Heart left ventricle (tissue), 16 donors: ENCODE data around the gene SGSM2. TPM values are rescaled to one million over a fixed set of nuclear protein-coding genes. Genes with fewer than 3 reads are reported as not detected.

Experiments used
- ATAC-seq, 4 donors: fragments of 200-7000 bp; cut with Tn5 transposase; one replicate each; pipeline ENCODE4 v1.9.1; 2020 to 2022; ENCODE audit warnings: moderate library complexity in 4 of 4, mild to moderate bottlenecking in 3 of 4, moderate number of reproducible peaks in 1 of 4
- DNase-seq, 5 donors: peaks; one replicate each; pipeline ENCODE4 v3.0.0-alpha.2; 2020
- H3K27ac ChIP-seq, 12 donors: fragments of 200-600 bp; sonication (generic) in 4 of 12; one replicate each; pipeline versions ENCODE4 v1.5.0 to v1.8.0; 2016 to 2022; ENCODE audit warnings: mild to moderate bottlenecking in 2 of 12
- H3K27me3 ChIP-seq, 9 donors: fragments of 200-600 bp; sonication (generic) in 2 of 9; one replicate each; pipeline versions ENCODE4 v1.5.1 to v1.8.0; 2016 to 2022; ENCODE audit warnings: mild to moderate bottlenecking in 3 of 9
- H3K36me3 ChIP-seq, 9 donors: fragments of 200-600 bp; sonication (generic) in 2 of 9; one replicate each; pipeline versions ENCODE4 v1.5.0 to v1.8.0; 2018 to 2022; ENCODE audit warnings: mild to moderate bottlenecking in 2 of 9
- H3K4me1 ChIP-seq, 12 donors: fragments of 200-600 bp; sonication (generic) in 4 of 12; one replicate each; pipeline versions ENCODE4 v1.5.0 to v1.8.0; 2016 to 2022; ENCODE audit warnings: mild to moderate bottlenecking in 3 of 12
- H3K4me3 ChIP-seq, 12 donors: fragments of 200-600 bp; sonication (generic) in 4 of 12; one replicate each; pipeline versions ENCODE4 v1.5.0 to v1.8.0; 2017 to 2022; ENCODE audit warnings: mild to moderate bottlenecking in 9 of 12, moderate library complexity in 4 of 12
- H3K9me3 ChIP-seq, 12 donors: fragments of 200-600 bp; sonication (generic) in 4 of 12; one replicate each; pipeline versions ENCODE4 v1.5.0 to v1.8.0; 2016 to 2022; ENCODE audit warnings: mild to moderate bottlenecking in 1 of 12
- CTCF ChIP-seq, 12 donors: fragments of 200-600 bp; sonication (generic) in 4 of 12; IDR thresholded peaks; one replicate each; pipeline versions ENCODE4 v1.5.0 to v1.8.0; 2018 to 2022; ENCODE audit warnings: antibody characterized with exemption in 12 of 12, mild to moderate bottlenecking in 5 of 12
- POLR2A ChIP-seq, 2 donors: fragments of 450-650 bp; IDR thresholded peaks; one replicate each; pipeline ENCODE4 v1.6.1; 2017; ENCODE audit warnings: antibody characterized with exemption in 2 of 2, mild to moderate bottlenecking in 2 of 2, moderate library complexity in 2 of 2
- WGBS, 4 donors: extraction: QIAGEN DNeasy Blood & Tissue Kit in 2 of 4; methylation state at CpG; one replicate each; pipeline versions ENCODE4 v1.1.5 to v1.1.7; 2013 to 2018; 5-methylcytosine and 5-hydroxymethylcytosine counted together
- intact Hi-C, 10 donors: fragments of 100-400 bp; cut with DNase I; formaldehyde crosslinking; loops; one replicate each; pipeline versions ENCODE4 v1.11.1 to v1.14.2; 2022
- polyA plus RNA-seq, 2 donors: library from polyadenylated mRNA; stranded (reverse); fragments of 200-250 nt; gene quantifications; one replicate each; pipeline ENCODE4 v1.2.3, GENCODE V29; 2013
- total RNA-seq, 9 donors: library from RNA; depleted of rRNA in 2 of 9; stranded (reverse); fragments of >200 nt in 2 of 9; fragmentation: NEBNext Ultra II Directional in 3 of 9; extraction: Animal tissue kit (Norgen Biotek cat#: 25700) in 3 of 9; gene quantifications; one replicate each; pipeline versions ENCODE4 v1.1.0 to v1.2.4, GENCODE V29; 2016 to 2023
- donor health status: ischemic (EF 13 %, LVEDD 7.1; RV severe dilation, severe dysfunction).
- donor health status: healthy with polysubstance abuse.
- donor health status: DM: no; HTN: yes; CAD: no.
- donor health status: DM: no; HTN: no; CAD: no.
- donor health status: ischemic (EF 25% LVEDD 6.9; RV normal size, moderate dysfunction).
- donor health status: ischemic (EF 25% LVEDD 5.7; RV mildly dilated, moderate dysfunction).
- donor health status: healthy.
- donor health status: DM: yes; HTN: yes; CAD: no.
- donor health status: ischemic (EF 35%, LVEDD 5.7; RV mildly dilated, moderate dysfunction).
- donor health status: nonischemic (EF 11% LVEDD 7.7; RV severe dilation, severe dysfunction).
- donor health status: DM: yes; HTN: yes; CAD: no.
- donor health status: PGD.
- donor health status: ischemic (EF 29% LVEDD 5.4; RV normal size, mild dysfunction).
- donor health status: nonischemic (EF 23%, LVEDD 6.1; RV moderate dilation, normal function).

Gene SGSM2
- total and polyA plus RNA-seq, 11 donors = 17.0 to 35.1 (median 22.3) TPM

- intact Hi-C loops = loop anchor here in 1 of 10 donors (10.0 kb wide), 1 partner anchor 296 kb away; no protein-coding TSS in a partner anchor
- peaks cover 5 to 47% (median 27%) of the 10 kb centered on the region in 12 donors for H3K4me1 ChIP-seq
- no peaks in the 10 kb centered on the region for H3K9me3 ChIP-seq
- H3K36me3 ChIP-seq = peaks cover 2 to 36% (median 29%) of the 10 kb centered on the region in 9 donors
- DNase-seq = peak in 1 of 5 donors; percentile 36
- H3K27me3 ChIP-seq = no peaks in the 10 kb centered on the region
- H3K4me3 ChIP-seq = no peak overlapping the region
- no peak for ATAC-seq
- no peak for TF ChIP-seq CTCF (IDR thresholded peaks at IDR 0.05)
- no peak for TF ChIP-seq POLR2A (IDR thresholded peaks at IDR 0.05)
- H3K27ac ChIP-seq = peak overlapping the region in 1 of 12 donors; percentile 99
- WGBS, 4 donors = 91 to 94% (median 93%) methylated on average over 15 of the region's 15 CpGs
Measured at GRCh38 chr17:2388683-2389055, 51.4 kb downstream of the SGSM2 start.

GRCh38 chr17:2390199-2390836 is 53.0 kb downstream of the SGSM2 start:
- Histone ChIP-seq H3K36me3 (peaks cover 2 to 35% (median 28%) of the 10 kb centered on the region in 9 donors), H3K4me1 (peaks cover 11 to 55% (median 39%) of the 10 kb centered on the region in 12 donors), H3K9me3 (no peaks in the 10 kb centered on the region), H3K27me3 (no peaks in the 10 kb centered on the region), H3K4me3 (no peak overlapping the region), H3K27ac (peak overlapping the region in 7 of 12 donors; percentile 99 to 100 (median 100))
- DNase-seq (peak in 1 of 5 donors; percentile 37), ATAC-seq (no peak)
- intact Hi-C loops = loop anchor here in 2 of 10 donors (2.0 to 10.0 kb wide), 3 partner anchors 16 to 676 kb away; partner anchors contain the start of gene TLCD2 (in 1 of the 2)
- TF ChIP-seq POLR2A (IDR thresholded peaks at IDR 0.05) (no peak), CTCF (IDR thresholded peaks at IDR 0.05) (no peak)
- WGBS, 4 donors = 58 to 73% (median 70%) methylated on average over 9 to 12 of the region's 12 CpGs

- Histone ChIP-seq H3K9me3 (no peaks in the 10 kb centered on the region), H3K4me1 (peaks cover 21 to 63% (median 52%) of the 10 kb centered on the region in 12 donors), H3K27me3 (no peaks in the 10 kb centered on the region), H3K27ac (peak overlapping the region in 11 of 12 donors; percentile 99 to 100 (median 100)), H3K36me3 (peaks cover 2 to 21% (median 14%) of the 10 kb centered on the region in 9 donors), H3K4me3 (peak overlapping the region in 10 of 12 donors; percentile 46 to 97 (median 86))
- TF ChIP-seq POLR2A (IDR thresholded peaks at IDR 0.05) (no peak), CTCF (IDR thresholded peaks at IDR 0.05) (no peak)
- intact Hi-C loops = loop anchor here in 3 of 10 donors (1.0 to 10.0 kb wide), 4 partner anchors 10 to 677 kb away; partner anchors contain the start of genes MNT (in 1 of the 3) and TLCD2 (in 1 of the 3)
- DNase-seq = peak in 1 of 5 donors; percentile 57
- 71 to 81% (median 77%) methylated on average over 17 to 18 of the region's 18 CpGs for WGBS, 4 donors
- no peak for ATAC-seq
Measured at GRCh38 chr17:2391597-2392251, 54.4 kb downstream of the SGSM2 start.
